SK-N-MC (cell line): Measurements from ENCODE around the gene FAM216A.
"Not testable (repeated sequence)": the region's sequence is repeated elsewhere in the genome, so short reads cannot be mapped to it uniquely, and the experiment has no call there.

ENCODE experiments used
- DNase-seq: peaks from one replicate; pipeline ENCODE4 v3.0.0-alpha.2; 2011; ENCODE audit warnings: low read depth, low spot score
- H3K27ac ChIP-seq: fragments of 200-600 bp; sonication (generic); 2 replicates; pipeline ENCODE4 v1.5.1; 2016; ENCODE audit warnings: mixed run types
- H3K36me3 ChIP-seq: fragments of 200-600 bp; sonication (generic); 2 replicates; pipeline ENCODE4 v1.6.1; 2017; ENCODE audit warnings: antibody characterized with exemption, low read length, mixed read lengths; ENCODE audit not compliant: insufficient read depth
- H3K4me3 ChIP-seq: fragments of 200-600 bp; sonication (generic); 2 replicates; pipeline ENCODE4 v1.5.1; 2016
- H3K9ac ChIP-seq: fragments of 200-600 bp; sonication (generic); 2 replicates; pipeline ENCODE4 v1.8.0; 2017; ENCODE audit warnings: mixed run types, mixed read lengths; ENCODE audit not compliant: insufficient read length
- H3K9me3 ChIP-seq: fragments of 200-600 bp; sonication (generic); 2 replicates; pipeline ENCODE4 v1.6.1; 2017; ENCODE audit warnings: low read depth, mild to moderate bottlenecking, antibody characterized with exemption, low read length, moderate library complexity, mixed read lengths
- EZH2 ChIP-seq: fragments of 200-600 bp; sonication (generic); IDR thresholded peaks from one replicate; pipeline ENCODE4 v1.6.1; 2017; ENCODE audit warnings: antibody characterized with exemption
- FOXP2 ChIP-seq: optimal IDR thresholded peaks from 2 replicates; pipeline ENCODE3; 2011; ENCODE audit warnings: mild to moderate bottlenecking, moderate library complexity; ENCODE audit not compliant: insufficient read depth; ENCODE audit errors: extremely low read length, control extremely low read depth
- POLR2AphosphoS5 ChIP-seq: IDR thresholded peaks from 2 replicates; pipeline ENCODE4 v1.6.1; 2012; ENCODE audit warnings: mild to moderate bottlenecking, low read depth, low read length, borderline replicate concordance

FAM216A gene

DNA sequence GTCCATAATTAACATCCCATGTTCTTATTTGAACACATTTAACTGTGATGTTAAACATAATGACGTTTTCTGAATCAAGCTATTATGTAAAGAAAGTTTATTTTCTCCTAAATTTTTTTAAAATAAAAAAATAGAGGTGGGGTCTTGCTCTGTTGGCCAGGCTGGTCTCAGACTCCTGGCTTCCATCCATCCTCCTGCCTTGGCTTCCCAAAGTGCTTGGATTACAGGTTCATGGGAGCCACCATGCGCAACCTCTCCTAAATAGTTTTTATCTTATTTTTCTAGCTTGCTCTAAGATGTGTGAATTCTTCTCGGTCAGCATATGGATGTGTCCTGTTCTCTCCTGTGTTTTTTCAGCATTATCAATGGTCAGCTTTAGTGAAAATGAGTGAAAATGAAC lies 36.7 kb downstream of the FAM216A start:
- no peak overlapping the region for H3K9ac ChIP-seq
- no peak for TF ChIP-seq EZH2
- no peak for TF ChIP-seq FOXP2
- TF ChIP-seq POLR2AphosphoS5, result no peak

DNA sequence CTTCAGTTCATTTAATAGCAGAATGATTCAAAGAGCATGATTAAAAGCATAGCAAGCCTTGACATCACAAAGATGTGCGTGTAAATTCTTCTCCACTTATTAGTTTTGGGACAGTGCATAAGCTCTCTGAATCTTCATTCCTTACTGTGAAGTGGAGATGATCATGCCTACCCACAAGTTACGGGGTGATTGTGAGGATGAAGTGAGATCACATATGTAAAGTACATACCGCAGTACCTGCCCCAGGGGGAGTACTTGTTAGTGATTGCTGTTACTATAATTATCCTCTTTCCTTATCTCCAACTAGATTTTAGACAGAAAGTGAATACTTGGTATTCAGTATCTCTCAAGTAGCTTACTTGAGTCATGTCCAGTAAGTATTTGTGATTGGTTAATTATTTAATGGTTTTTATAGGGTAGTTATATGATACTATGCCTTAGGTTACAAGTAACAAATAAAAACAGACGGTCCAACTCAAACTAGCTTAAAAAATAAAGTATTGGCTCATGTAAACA lies 39.5 kb downstream of the FAM216A start:
- H3K9ac ChIP-seq, result peak overlapping the region; percentile 37
- H3K9me3 ChIP-seq, result no peaks in the 10 kb centered on the region
- TF ChIP-seq POLR2AphosphoS5, result no peak
- no peak for TF ChIP-seq EZH2
- no peak for TF ChIP-seq FOXP2
- no peak for DNase-seq
- no peaks in the 10 kb centered on the region for H3K36me3 ChIP-seq
- H3K27ac ChIP-seq, result no peak overlapping the region
- no peak overlapping the region for H3K4me3 ChIP-seq

More for the DNA sequence above, 36.7 kb downstream of the FAM216A start:
- H3K9me3 ChIP-seq, result peaks cover 4% of the 10 kb centered on the region; the same call in 1 of the 2 replicates
- peaks cover 4% of the 10 kb centered on the region; the same call in 1 of the 2 replicates for H3K36me3 ChIP-seq
- no peak for DNase-seq
- H3K27ac ChIP-seq, result no peak overlapping the region
- H3K4me3 ChIP-seq, result no peak overlapping the region

GRCh38 chr12:110513842-110514241 lies 45.2 kb downstream of the FAM216A start:
- Histone ChIP-seq H3K9me3 (no peaks in the 10 kb centered on the region), H3K9ac (no peak overlapping the region), H3K27ac (no peak overlapping the region), H3K36me3 (no peaks in the 10 kb centered on the region), H3K4me3 (0 out of 2 replicates have a peak overlapping the region, but pooled peaks have one; percentile 19)
- no peak for DNase-seq
- TF ChIP-seq EZH2 (no peak), FOXP2 (no peak), POLR2AphosphoS5 (no peak)

- Histone ChIP-seq H3K9ac (no peak overlapping the region), H3K36me3 (no peaks in the 10 kb centered on the region)
Measured at GRCh38 chr12:110514363-110514762, 45.7 kb downstream of the FAM216A start.

DNA sequence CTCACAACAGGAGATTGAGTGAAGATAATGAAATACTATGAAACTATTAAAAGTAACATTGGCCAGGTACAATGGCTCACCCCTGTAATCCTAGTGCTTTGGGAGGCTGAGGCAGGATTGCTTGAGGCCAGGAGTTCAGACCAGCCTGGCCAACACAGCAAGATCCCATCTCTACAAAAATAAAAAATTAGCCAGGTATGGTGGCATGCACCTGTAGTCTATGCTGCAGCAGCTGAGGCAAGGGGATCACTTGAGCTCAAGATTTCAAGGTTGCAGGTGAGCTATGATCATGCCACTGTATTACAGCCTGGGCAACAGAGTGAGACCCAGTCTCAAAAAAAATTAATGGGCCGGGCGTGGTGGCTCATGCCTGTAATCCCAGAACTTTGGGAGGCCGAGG lies 48.4 kb downstream of the FAM216A start:
- no peak for TF ChIP-seq POLR2AphosphoS5
- TF ChIP-seq FOXP2, result no peak
- no peak for TF ChIP-seq EZH2
- Histone ChIP-seq H3K9me3 (no peaks in the 10 kb centered on the region), H3K27ac (no peak overlapping the region), H3K9ac (no peak overlapping the region), H3K36me3 (no peaks in the 10 kb centered on the region), H3K4me3 (no peak overlapping the region)
- DNase-seq, result no peak

More at GRCh38 chr12:110514363-110514762, 45.7 kb downstream of the FAM216A start:
- DNase-seq, result no peak
- Histone ChIP-seq H3K9me3 (no peaks in the 10 kb centered on the region), H3K27ac (peak overlapping the region; percentile 3; the same call in 1 of the 2 replicates), H3K4me3 (no peak overlapping the region)
- TF ChIP-seq FOXP2 (no peak), EZH2 (no peak), POLR2AphosphoS5 (no peak)

DNA sequence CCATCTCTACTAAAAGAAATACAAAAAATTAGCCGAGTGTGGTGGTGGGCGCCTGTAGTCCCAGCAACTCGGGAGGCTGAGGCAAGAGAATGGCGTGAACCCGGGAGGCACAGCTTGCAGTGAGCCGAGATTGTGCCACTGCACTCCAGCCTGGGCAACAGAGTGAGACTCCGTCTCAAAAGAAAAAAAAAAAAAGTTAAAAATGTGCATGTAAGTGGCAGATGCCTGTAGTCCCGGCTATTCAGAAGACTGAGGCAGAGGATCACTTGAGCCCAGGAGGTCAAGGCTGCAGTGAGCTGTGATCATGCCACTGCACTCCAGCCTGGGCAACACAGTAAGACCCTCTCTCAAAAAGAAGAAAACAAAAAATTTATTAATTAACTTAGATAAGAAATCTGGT lies 49.4 kb downstream of the FAM216A start:
- not testable (repeated sequence) for DNase-seq, H3K9me3 ChIP-seq, H3K9ac ChIP-seq, H3K4me3 ChIP-seq, H3K36me3 ChIP-seq, H3K27ac ChIP-seq

- DNase-seq, H3K36me3 ChIP-seq, H3K9me3 ChIP-seq, H3K4me3 ChIP-seq, H3K9ac ChIP-seq, H3K27ac ChIP-seq: not testable (repeated sequence)
Measured at GRCh38 chr12:110520876-110521712, 52.4 kb downstream of the FAM216A start.

- H3K36me3 ChIP-seq, result no peaks in the 10 kb centered on the region
- no peak overlapping the region for H3K27ac ChIP-seq
- no peak for TF ChIP-seq EZH2
- TF ChIP-seq FOXP2, result no peak
- TF ChIP-seq POLR2AphosphoS5, result no peak
- no peak overlapping the region for H3K4me3 ChIP-seq
- no peaks in the 10 kb centered on the region for H3K9me3 ChIP-seq
- H3K9ac ChIP-seq, result no peak overlapping the region
- no peak for DNase-seq
Measured at GRCh38 chr12:110528277-110528839, 59.7 kb downstream of the FAM216A start.

GRCh38 chr12:110530511-110530910 lies 61.9 kb downstream of the FAM216A start:
- DNase-seq, result no peak
- TF ChIP-seq FOXP2 (no peak), POLR2AphosphoS5 (no peak), EZH2 (no peak)
- no peaks in the 10 kb centered on the region; the same call in 1 of the 2 replicates for H3K36me3 ChIP-seq
- H3K9ac ChIP-seq, result no peak overlapping the region
- no peak overlapping the region for H3K27ac ChIP-seq
- no peaks in the 10 kb centered on the region for H3K9me3 ChIP-seq
- H3K4me3 ChIP-seq, result no peak overlapping the region
